Left lung (tissue), 10 donors: ENCODE results near the gene KCTD18. TPM values are rescaled to one million over a fixed set of nuclear protein-coding genes. Genes with fewer than 3 reads are reported as not detected.

Experiments
- ATAC-seq: fragments of 200-7000 bp; cut with Tn5 transposase; one replicate; pipeline ENCODE4 v1.9.1; 2020; ENCODE audit warnings: moderate library complexity
- DNase-seq, 4 donors: peaks; one replicate each; pipeline ENCODE4 v3.0.0-alpha.2; 2013 to 2020
- H3K27ac ChIP-seq, 2 donors: fragments of 200-600 bp; sonication (generic) in 1 of 2; one replicate each; pipeline versions ENCODE4 v1.5.0 to v1.8.0; 2020 to 2021
- H3K27me3 ChIP-seq, 2 donors: fragments of 200-600 bp; sonication (generic) in 1 of 2; one replicate each; pipeline versions ENCODE4 v1.5.0 to v1.8.0; 2020 to 2021
- H3K36me3 ChIP-seq, 2 donors: fragments of 200-600 bp; sonication (generic) in 1 of 2; one replicate each; pipeline versions ENCODE4 v1.5.0 to v1.8.0; 2020 to 2021
- H3K4me1 ChIP-seq, 2 donors: fragments of 200-600 bp; one replicate each; pipeline ENCODE4 v1.8.0; 2021
- H3K4me3 ChIP-seq, 2 donors: fragments of 200-600 bp; sonication (generic) in 1 of 2; one replicate each; pipeline versions ENCODE4 v1.5.0 to v1.8.0; 2020 to 2021; ENCODE audit warnings: mild to moderate bottlenecking in 1 of 2
- H3K9me3 ChIP-seq, 2 donors: fragments of 200-600 bp; sonication (generic) in 1 of 2; one replicate each; pipeline versions ENCODE4 v1.5.0 to v1.8.0; 2020 to 2021
- intact Hi-C, 2 donors: fragments of 100-400 bp; cut with DNase I; formaldehyde crosslinking; loops; one replicate each; pipeline versions ENCODE4 v1.11.2 to v1.14.2; 2022
- polyA plus RNA-seq, 6 donors: library from polyadenylated mRNA; unstranded; fragments of 120-200 nt; gene quantifications; one replicate each; pipeline ENCODE4 v1.2.1, GENCODE V29; 2013; ENCODE audit not compliant: insufficient read length in 6 of 6
- total RNA-seq, 2 donors: library from RNA; stranded (reverse); fragmentation: NEBNext Ultra II Directional; extraction: Animal tissue kit (Norgen Biotek cat#: 25700); gene quantifications; one replicate each; pipeline ENCODE4 v1.2.1, GENCODE V29; 2021
- TF ChIP-seq, protein P1 (sequence below), 2 donors: fragments of 200-600 bp; sonication (generic) in 1 of 2; IDR thresholded peaks; one replicate each; pipeline versions ENCODE4 v1.5.0 to v1.8.0; 2021; ENCODE audit warnings: antibody characterized with exemption in 2 of 2
- donor health status: DM: no; HTN: yes; CAD: no.
- donor health status: DM: no; HTN: no; CAD: no.

Gene KCTD18
- total and polyA plus RNA-seq, 8 donors, result 13.8 to 18.9 (median 16.8) TPM

DNA sequence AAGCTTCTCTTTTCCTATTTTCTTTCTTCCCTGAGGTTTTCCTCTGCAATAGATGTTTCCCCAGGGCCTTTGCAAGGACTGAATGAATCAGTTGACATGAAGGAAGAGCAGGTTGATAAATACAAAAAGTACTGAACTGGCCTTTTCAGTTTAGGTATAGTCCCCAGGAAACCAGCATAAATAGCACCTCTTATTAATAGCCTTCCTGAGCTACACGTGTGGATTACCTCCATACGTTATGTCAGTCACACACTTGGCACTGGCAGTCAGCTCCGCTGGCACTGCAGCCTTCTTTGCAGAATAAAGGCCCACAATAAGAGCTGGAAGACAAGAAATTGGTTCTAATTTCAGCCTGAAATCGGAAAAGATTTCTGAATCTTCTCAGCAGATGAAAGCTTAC is 60.7 kb downstream of the KCTD18 start:
- DNase-seq (no peak), ATAC-seq (no peak)
- H3K4me3 ChIP-seq, result no peak overlapping the region
- peaks cover 0 to 7% of the 10 kb centered on the region in 2 donors for H3K36me3 ChIP-seq
- no peaks in the 10 kb centered on the region for H3K27me3 ChIP-seq
- H3K4me1 ChIP-seq, result no peaks in the 10 kb centered on the region
- TF ChIP-seq, protein P1, sequence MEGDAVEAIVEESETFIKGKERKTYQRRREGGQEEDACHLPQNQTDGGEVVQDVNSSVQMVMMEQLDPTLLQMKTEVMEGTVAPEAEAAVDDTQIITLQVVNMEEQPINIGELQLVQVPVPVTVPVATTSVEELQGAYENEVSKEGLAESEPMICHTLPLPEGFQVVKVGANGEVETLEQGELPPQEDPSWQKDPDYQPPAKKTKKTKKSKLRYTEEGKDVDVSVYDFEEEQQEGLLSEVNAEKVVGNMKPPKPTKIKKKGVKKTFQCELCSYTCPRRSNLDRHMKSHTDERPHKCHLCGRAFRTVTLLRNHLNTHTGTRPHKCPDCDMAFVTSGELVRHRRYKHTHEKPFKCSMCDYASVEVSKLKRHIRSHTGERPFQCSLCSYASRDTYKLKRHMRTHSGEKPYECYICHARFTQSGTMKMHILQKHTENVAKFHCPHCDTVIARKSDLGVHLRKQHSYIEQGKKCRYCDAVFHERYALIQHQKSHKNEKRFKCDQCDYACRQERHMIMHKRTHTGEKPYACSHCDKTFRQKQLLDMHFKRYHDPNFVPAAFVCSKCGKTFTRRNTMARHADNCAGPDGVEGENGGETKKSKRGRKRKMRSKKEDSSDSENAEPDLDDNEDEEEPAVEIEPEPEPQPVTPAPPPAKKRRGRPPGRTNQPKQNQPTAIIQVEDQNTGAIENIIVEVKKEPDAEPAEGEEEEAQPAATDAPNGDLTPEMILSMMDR (IDR thresholded peaks at IDR 0.05), result no peak
- no peaks in the 10 kb centered on the region for H3K9me3 ChIP-seq
- H3K27ac ChIP-seq, result no peak overlapping the region
- intact Hi-C loops, result no loop called here

DNA sequence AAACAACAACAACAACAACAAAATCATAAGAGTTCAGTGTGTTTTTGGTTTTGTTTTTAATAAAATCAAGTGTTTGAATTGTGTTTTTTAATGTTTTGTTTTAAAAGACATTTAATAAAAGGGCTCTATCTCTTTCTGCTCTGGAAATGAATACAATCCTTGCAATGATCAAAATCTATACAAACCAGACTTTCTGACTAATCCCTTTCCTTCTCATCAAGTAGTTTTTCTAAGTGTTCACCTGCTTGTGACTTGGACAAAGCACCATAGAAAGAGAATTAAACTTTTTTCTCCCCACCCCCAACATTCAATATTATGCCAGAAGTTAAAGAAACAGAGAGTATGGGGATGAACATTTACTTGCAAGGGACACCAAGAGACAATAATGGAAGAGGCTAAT is 61.4 kb downstream of the KCTD18 start:
- Histone ChIP-seq H3K36me3 (peaks cover 0 to 7% of the 10 kb centered on the region in 2 donors), H3K27me3 (no peaks in the 10 kb centered on the region), H3K4me3 (no peak overlapping the region), H3K27ac (no peak overlapping the region), H3K9me3 (no peaks in the 10 kb centered on the region), H3K4me1 (no peaks in the 10 kb centered on the region)
- intact Hi-C loops, result no loop called here
- ATAC-seq, result no peak
- DNase-seq, result no peak
- TF ChIP-seq, protein P1 (IDR thresholded peaks at IDR 0.05), result no peak

DNA sequence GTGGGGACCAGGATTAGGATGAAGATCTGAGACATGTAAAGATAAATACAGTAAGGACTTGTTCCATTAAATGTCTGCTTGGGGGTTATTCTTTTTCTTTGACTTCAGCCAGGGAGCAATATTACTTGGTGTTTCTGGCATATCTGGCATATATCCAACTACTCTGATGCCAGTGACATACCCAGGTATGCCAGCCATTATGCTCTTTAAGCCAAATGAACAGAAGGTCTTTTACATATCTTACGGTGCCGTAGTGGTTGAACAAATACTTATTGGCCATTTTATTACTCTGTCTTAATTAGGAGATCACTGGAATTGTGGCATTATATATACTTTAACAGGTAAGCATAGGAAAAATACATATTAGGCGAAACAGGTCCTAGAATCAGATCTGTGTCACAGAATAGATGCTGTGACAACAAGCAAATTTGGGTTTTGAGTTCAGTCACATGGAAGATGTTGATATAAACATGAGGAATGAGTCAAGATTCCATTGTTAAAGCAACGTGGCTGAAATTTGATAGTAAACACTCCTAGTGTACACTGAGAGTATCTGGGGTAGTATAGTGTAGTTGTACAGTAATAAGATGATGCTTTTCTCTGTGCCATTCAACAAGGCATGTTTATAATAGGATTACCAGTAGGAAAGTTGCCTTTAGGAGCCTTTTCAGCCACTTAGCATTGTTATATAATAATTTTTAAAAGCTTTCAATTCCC is 62.6 kb downstream of the KCTD18 start:
- intact Hi-C loops, result no loop called here
- Histone ChIP-seq H3K27ac (no peak overlapping the region), H3K4me1 (no peaks in the 10 kb centered on the region), H3K9me3 (no peaks in the 10 kb centered on the region), H3K27me3 (no peaks in the 10 kb centered on the region), H3K4me3 (no peak overlapping the region), H3K36me3 (peaks cover 0 to 7% of the 10 kb centered on the region in 2 donors)
- TF ChIP-seq, protein P1 (IDR thresholded peaks at IDR 0.05), result no peak
- ATAC-seq (no peak), DNase-seq (no peak)

DNA sequence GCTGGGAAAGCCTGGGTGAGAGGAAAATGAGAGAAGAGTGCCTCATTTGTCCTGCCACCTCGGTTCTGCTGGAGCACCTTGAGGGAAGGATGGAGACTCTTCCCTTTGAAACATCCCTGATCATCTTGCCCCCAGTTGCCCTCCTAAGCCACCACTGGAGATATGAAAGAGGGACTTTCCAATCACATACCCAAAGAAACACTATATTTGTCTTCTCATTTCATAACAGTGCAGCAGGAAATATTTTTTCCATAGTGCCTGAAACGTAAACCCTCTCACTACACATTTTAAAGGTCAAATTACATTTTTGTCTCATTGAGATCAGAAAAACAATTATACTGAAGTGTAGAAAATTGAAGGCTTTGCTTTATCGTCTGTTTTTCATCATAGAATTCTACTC is 63.3 kb downstream of the KCTD18 start:
- Histone ChIP-seq H3K4me1 (no peaks in the 10 kb centered on the region), H3K27ac (no peak overlapping the region), H3K9me3 (no peaks in the 10 kb centered on the region), H3K4me3 (no peak overlapping the region), H3K36me3 (peaks cover 0 to 8% of the 10 kb centered on the region in 2 donors), H3K27me3 (no peaks in the 10 kb centered on the region)
- DNase-seq (no peak), ATAC-seq (no peak)
- TF ChIP-seq, protein P1 (IDR thresholded peaks at IDR 0.05), result no peak
- intact Hi-C loops, result no loop called here

DNA sequence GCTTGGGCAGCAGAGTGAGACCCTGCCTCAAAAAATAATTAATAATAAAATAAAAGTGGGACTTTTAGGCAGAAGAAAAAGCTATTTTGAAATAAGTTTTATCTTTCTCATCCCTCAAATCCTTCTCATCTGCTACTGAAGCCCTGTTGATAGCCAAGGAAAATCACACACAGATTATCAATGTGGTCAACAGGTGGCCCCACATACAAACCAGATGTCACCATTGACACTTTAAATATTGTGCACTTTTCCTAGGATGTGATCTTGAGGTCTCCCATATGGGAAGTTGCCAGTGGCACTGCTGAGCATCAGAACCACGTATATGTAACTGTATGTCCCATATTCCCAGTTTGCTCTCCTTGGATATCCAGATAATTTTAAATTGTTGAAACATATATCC is 64.6 kb downstream of the KCTD18 start:
- Histone ChIP-seq H3K27me3 (no peaks in the 10 kb centered on the region), H3K36me3 (peaks cover 0 to 13% of the 10 kb centered on the region in 2 donors), H3K4me3 (no peak overlapping the region), H3K9me3 (no peaks in the 10 kb centered on the region), H3K27ac (no peak overlapping the region), H3K4me1 (no peaks in the 10 kb centered on the region)
- DNase-seq (no peak), ATAC-seq (no peak)
- intact Hi-C loops, result no loop called here
- TF ChIP-seq, protein P1 (IDR thresholded peaks at IDR 0.05), result no peak
